GM12878 (cell line): Measurements from ENCODE around the gene ITPR2. TPM values are rescaled to one million over a fixed set of nuclear protein-coding genes. Genes with fewer than 3 reads are reported as not detected.

Source experiments
- ATF2 ChIP-seq: IDR thresholded peaks from 2 replicates; pipeline ENCODE4 v1.6.1; 2012; ENCODE audit warnings: low read length, inconsistent platforms
- BACH1 ChIP-seq: fragments of 450-650 bp; IDR thresholded peaks from 2 replicates; pipeline ENCODE4 v1.6.1; 2017; ENCODE audit warnings: mild to moderate bottlenecking, borderline replicate concordance
- BCL11A ChIP-seq: IDR thresholded peaks from 2 replicates; pipeline ENCODE4 v1.6.1; 2011; ENCODE audit warnings: low read depth, low read length
- CEBPB ChIP-seq, 2 experiments: fragments of 150-350 bp in 1 of 2; IDR thresholded peaks; 2 replicates each; pipeline ENCODE4 v1.6.1; 2012 to 2014; ENCODE audit warnings: low read depth in 2 of 2, low read length in 2 of 2, borderline replicate concordance in 1 of 2, inconsistent platforms in 1 of 2
- CREM ChIP-seq: IDR thresholded peaks from 2 replicates; pipeline ENCODE4 v1.6.1; 2014; ENCODE audit warnings: antibody characterized with exemption, low read depth
- FOXM1 ChIP-seq: IDR thresholded peaks from 2 replicates; pipeline ENCODE4 v1.6.1; 2012; ENCODE audit warnings: low read depth, mild to moderate bottlenecking, inconsistent platforms, low read length, moderate library complexity
- GABPA ChIP-seq: IDR thresholded peaks from 2 replicates; pipeline ENCODE4 v1.6.1; 2014; ENCODE audit warnings: antibody characterized with exemption, low read depth, mild to moderate bottlenecking, inconsistent platforms
- MEF2A ChIP-seq: IDR thresholded peaks from 2 replicates; pipeline ENCODE4 v1.6.1; 2011; ENCODE audit warnings: low read depth, mild to moderate bottlenecking, low read length, moderate library complexity; ENCODE audit not compliant: insufficient read depth
- NBN ChIP-seq: fragments of 450-650 bp; IDR thresholded peaks from 2 replicates; pipeline ENCODE4 v1.6.1; 2016
- NR2F1 ChIP-seq: fragments of 450-650 bp; conservative IDR thresholded peaks from 2 replicates; pipeline ENCODE4 v1.6.1; 2017; ENCODE audit warnings: mild to moderate bottlenecking
- PML ChIP-seq: IDR thresholded peaks from 2 replicates; pipeline ENCODE4 v1.6.1; 2012; ENCODE audit warnings: low read length, inconsistent platforms
- POLR2A ChIP-seq: IDR thresholded peaks from 2 replicates; pipeline ENCODE4 v1.6.1; 2011; ENCODE audit warnings: low read depth, mild to moderate bottlenecking, low read length
- POU2F2 ChIP-seq: IDR thresholded peaks from 3 replicates; pipeline ENCODE4 v1.6.1; 2011; ENCODE audit warnings: low read depth, mild to moderate bottlenecking, low read length, borderline replicate concordance
- RCOR1 ChIP-seq: conservative IDR thresholded peaks from 2 replicates; pipeline ENCODE4 v1.6.1; 2012; ENCODE audit warnings: low read depth, low read length, improper control_type of control experiment
- RUNX3 ChIP-seq: IDR thresholded peaks from 2 replicates; pipeline ENCODE4 v1.6.1; 2012; ENCODE audit warnings: low read length, inconsistent platforms
- SPI1 ChIP-seq: IDR thresholded peaks from 2 replicates; pipeline ENCODE4 v1.6.1; 2011; ENCODE audit warnings: low read depth, mild to moderate bottlenecking, low read length, moderate library complexity, borderline replicate concordance; ENCODE audit not compliant: insufficient read depth
- SRF ChIP-seq, 2 experiments: IDR thresholded peaks; 2 replicates each; pipeline ENCODE4 v1.6.1; 2011; ENCODE audit warnings: low read depth in 2 of 2, low read length in 2 of 2, mild to moderate bottlenecking in 1 of 2, moderate library complexity in 1 of 2
- TCF12 ChIP-seq: IDR thresholded peaks from 2 replicates; pipeline ENCODE4 v1.6.1; 2011; ENCODE audit warnings: low read depth, mild to moderate bottlenecking, low read length
- polyA plus RNA-seq, 11 experiments: library from polyadenylated mRNA; depleted of rRNA in 4 of 11; unstranded in 6 of 11; stranded (reverse) in 5 of 11; fragments of >200 nt; fragmentation: Nextera tagmentation in 4 of 11; fragmentation: Illumina TruSeq in 1 of 11; extraction: Ambion mirVana in 4 of 11; extraction: Trizol in 1 of 11; gene quantifications; 1 replicate in 1 of 11; 2 replicates in 10 of 11; pipeline versions ENCODE4 v1.2.1 to v1.2.3, GENCODE V29; 2011 to 2016; ENCODE audit warnings: inconsistent platforms in 2 of 11, missing spikeins in 2 of 11, low read depth in 1 of 11
- total RNA-seq, 4 experiments: library from RNA; depleted of rRNA in 3 of 4; stranded (reverse); fragments of >200 nt in 3 of 4; fragmentation: Illumina TruSeq in 1 of 4; extraction: Trizol in 1 of 4; gene quantifications; 2 replicates each; pipeline versions ENCODE4 v1.2.1 to v1.2.3, GENCODE V29; 2013 to 2021
- TF ChIP-seq, protein P1 (sequence below): fragments of 450-650 bp; formaldehyde crosslinking; IDR thresholded peaks from 2 replicates; pipeline ENCODE4 v1.4.0; 2020; ENCODE audit warnings: mild to moderate bottlenecking, moderate library complexity
- TF ChIP-seq, protein P2 (sequence below): fragments of 150-350 bp; IDR thresholded peaks from 2 replicates; pipeline ENCODE4 v1.6.1; 2014; ENCODE audit warnings: mild to moderate bottlenecking, low read depth, low read length
- TF ChIP-seq, protein P3 (sequence below): IDR thresholded peaks from 2 replicates; pipeline ENCODE4 v1.6.1; 2011; ENCODE audit warnings: mild to moderate bottlenecking, low read depth, low read length, moderate library complexity; ENCODE audit not compliant: insufficient replicate concordance

ITPR2 gene
- total and polyA plus RNA-seq, 10 of the 15 experiments (the other 5 are each of a cell fraction or from before 2014, with no cell fraction given), result 7.5 to 76.2 (median 47.1) TPM

DNA sequence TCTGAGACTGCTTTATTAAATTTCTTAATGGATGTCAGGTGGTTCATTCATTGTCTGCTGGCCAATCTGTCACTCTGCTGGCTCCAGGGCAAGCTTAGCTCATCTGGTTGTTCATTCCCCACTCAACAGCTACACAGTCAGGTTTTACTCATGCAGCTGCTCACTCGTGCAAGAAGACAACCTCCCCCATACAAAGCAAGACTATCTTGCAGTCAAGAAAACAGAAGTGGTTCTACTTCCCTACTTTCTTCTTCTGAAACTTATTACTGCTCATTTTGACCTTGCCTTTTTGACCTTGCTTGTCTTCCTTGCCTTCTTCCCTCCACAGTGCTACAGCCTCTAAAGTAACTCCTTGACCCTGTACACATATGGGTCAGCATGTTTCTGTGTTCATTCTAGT is 359.7 kb downstream of the ITPR2 start (continued):
- TF ChIP-seq BACH1 (0 out of 2 replicates have a peak, but pooled peaks have one; percentile 57), PML (0 out of 2 replicates have a peak, but pooled peaks have one; percentile 33), RCOR1 (0 out of 2 replicates have a peak, but pooled peaks have one; percentile 56), GABPA (0 out of 2 replicates have a peak, but pooled peaks have one; percentile 47), SRF (IDR thresholded peaks at IDR 0.05; ENCODE audit: low read depth in 2 of 2, low read length in 2 of 2) (0 out of 4 replicates have a peak, but pooled peaks of 1 of the 2 experiments have one; percentile 24), NR2F1 (peak; percentile 96), NBN (peak; percentile 82), CEBPB (IDR thresholded peaks at IDR 0.05; ENCODE audit: borderline replicate concordance in 1 of 2, low read depth in 2 of 2, low read length in 2 of 2) (peak in 1 of 2 experiments; percentile 64; a peak in 1 of 4 replicates), ATF2 (peak; percentile 86), FOXM1 (peak; percentile 81; the same call in 1 of the 2 replicates), BCL11A (peak; percentile 75), POU2F2 (peak; percentile 79; the same call in 1 of the 3 replicates), TCF12 (peak; percentile 87), SPI1 (peak; percentile 95), MEF2A (peak; percentile 81), CREM (peak; percentile 59; the same call in 1 of the 2 replicates), POLR2A (no peak), RUNX3 (peak; percentile 77)
- TF ChIP-seq, protein P1, sequence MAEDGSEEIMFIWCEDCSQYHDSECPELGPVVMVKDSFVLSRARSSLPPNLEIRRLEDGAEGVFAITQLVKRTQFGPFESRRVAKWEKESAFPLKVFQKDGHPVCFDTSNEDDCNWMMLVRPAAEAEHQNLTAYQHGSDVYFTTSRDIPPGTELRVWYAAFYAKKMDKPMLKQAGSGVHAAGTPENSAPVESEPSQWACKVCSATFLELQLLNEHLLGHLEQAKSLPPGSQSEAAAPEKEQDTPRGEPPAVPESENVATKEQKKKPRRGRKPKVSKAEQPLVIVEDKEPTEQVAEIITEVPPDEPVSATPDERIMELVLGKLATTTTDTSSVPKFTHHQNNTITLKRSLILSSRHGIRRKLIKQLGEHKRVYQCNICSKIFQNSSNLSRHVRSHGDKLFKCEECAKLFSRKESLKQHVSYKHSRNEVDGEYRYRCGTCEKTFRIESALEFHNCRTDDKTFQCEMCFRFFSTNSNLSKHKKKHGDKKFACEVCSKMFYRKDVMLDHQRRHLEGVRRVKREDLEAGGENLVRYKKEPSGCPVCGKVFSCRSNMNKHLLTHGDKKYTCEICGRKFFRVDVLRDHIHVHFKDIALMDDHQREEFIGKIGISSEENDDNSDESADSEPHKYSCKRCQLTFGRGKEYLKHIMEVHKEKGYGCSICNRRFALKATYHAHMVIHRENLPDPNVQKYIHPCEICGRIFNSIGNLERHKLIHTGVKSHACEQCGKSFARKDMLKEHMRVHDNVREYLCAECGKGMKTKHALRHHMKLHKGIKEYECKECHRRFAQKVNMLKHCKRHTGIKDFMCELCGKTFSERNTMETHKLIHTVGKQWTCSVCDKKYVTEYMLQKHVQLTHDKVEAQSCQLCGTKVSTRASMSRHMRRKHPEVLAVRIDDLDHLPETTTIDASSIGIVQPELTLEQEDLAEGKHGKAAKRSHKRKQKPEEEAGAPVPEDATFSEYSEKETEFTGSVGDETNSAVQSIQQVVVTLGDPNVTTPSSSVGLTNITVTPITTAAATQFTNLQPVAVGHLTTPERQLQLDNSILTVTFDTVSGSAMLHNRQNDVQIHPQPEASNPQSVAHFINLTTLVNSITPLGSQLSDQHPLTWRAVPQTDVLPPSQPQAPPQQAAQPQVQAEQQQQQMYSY (CRISPR knock-in tag), result no peak
- TF ChIP-seq, protein P2, sequence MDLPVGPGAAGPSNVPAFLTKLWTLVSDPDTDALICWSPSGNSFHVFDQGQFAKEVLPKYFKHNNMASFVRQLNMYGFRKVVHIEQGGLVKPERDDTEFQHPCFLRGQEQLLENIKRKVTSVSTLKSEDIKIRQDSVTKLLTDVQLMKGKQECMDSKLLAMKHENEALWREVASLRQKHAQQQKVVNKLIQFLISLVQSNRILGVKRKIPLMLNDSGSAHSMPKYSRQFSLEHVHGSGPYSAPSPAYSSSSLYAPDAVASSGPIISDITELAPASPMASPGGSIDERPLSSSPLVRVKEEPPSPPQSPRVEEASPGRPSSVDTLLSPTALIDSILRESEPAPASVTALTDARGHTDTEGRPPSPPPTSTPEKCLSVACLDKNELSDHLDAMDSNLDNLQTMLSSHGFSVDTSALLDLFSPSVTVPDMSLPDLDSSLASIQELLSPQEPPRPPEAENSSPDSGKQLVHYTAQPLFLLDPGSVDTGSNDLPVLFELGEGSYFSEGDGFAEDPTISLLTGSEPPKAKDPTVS, result no peak
- TF ChIP-seq, protein P3, sequence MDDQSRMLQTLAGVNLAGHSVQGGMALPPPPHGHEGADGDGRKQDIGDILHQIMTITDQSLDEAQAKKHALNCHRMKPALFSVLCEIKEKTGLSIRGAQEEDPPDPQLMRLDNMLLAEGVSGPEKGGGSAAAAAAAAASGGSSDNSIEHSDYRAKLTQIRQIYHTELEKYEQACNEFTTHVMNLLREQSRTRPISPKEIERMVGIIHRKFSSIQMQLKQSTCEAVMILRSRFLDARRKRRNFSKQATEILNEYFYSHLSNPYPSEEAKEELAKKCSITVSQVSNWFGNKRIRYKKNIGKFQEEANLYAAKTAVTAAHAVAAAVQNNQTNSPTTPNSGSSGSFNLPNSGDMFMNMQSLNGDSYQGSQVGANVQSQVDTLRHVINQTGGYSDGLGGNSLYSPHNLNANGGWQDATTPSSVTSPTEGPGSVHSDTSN, result peak; percentile 79
